ENCODE data around the gene HSPB3. TPM values are rescaled to one million over a fixed set of nuclear protein-coding genes. Genes with fewer than 3 reads are reported as not detected.

HSPB3 gene
- polyA plus RNA-seq, 4 donors = 0.13 to 2.7 (median 0.55) TPM; not detected in 1

GRCh38 chr5:54460181-54460919, 4.9 kb downstream of the HSPB3 start:
- Histone ChIP-seq H3K9me3 (ENCODE audit: control insufficient read depth in 2 of 2, insufficient read depth in 1 of 2, low read depth in 1 of 2, low read length in 1 of 2) (no peaks in the 10 kb centered on the region), H3K4me1 (ENCODE audit: control insufficient read depth in 3 of 3, insufficient read depth in 2 of 3, low read depth in 1 of 3, low read length in 2 of 3) (peaks cover 0 to 4% (median 3%) of the 10 kb centered on the region in 3 donors), H3K27ac (ENCODE audit: low read depth in 1 of 3, low read length in 2 of 3) (no peak overlapping the region), H3K27me3 (ENCODE audit: control insufficient read depth in 3 of 3, insufficient read depth in 3 of 3, low read length in 3 of 3) (no peaks in the 10 kb centered on the region), H3K4me3 (ENCODE audit: low read depth in 1 of 3, low read length in 3 of 3) (no peak overlapping the region), H3K36me3 (ENCODE audit: control insufficient read depth in 3 of 3, insufficient read depth in 2 of 3, low read depth in 1 of 3, low read length in 3 of 3) (no peaks in the 10 kb centered on the region)
- 85 to 90% (median 86%) methylated on average over 3 of the region's 3 CpGs for WGBS, 3 donors
- no peak for FAIRE-seq
- no peak for DNase-seq

GRCh38 chr5:54462281-54462680, 6.8 kb downstream of the HSPB3 start:
- Histone ChIP-seq H3K9me3 (ENCODE audit: control insufficient read depth in 2 of 2, insufficient read depth in 1 of 2, low read depth in 1 of 2, low read length in 1 of 2) (no peaks in the 10 kb centered on the region), H3K4me3 (ENCODE audit: low read depth in 1 of 3, low read length in 3 of 3) (no peak overlapping the region), H3K27me3 (ENCODE audit: control insufficient read depth in 3 of 3, insufficient read depth in 3 of 3, low read length in 3 of 3) (no peaks in the 10 kb centered on the region), H3K36me3 (ENCODE audit: control insufficient read depth in 3 of 3, insufficient read depth in 2 of 3, low read depth in 1 of 3, low read length in 3 of 3) (no peaks in the 10 kb centered on the region), H3K27ac (ENCODE audit: low read depth in 1 of 3, low read length in 2 of 3) (no peak overlapping the region), H3K4me1 (ENCODE audit: control insufficient read depth in 3 of 3, insufficient read depth in 2 of 3, low read depth in 1 of 3, low read length in 2 of 3) (no peaks in the 10 kb centered on the region)
- WGBS, 3 donors = 66 to 71% (median 68%) methylated on average over 5 of the region's 5 CpGs
- DNase-seq (no peak), FAIRE-seq (no peak)

- Histone ChIP-seq H3K4me3 (ENCODE audit: low read depth in 1 of 3, low read length in 3 of 3) (no peak overlapping the region), H3K4me1 (ENCODE audit: control insufficient read depth in 3 of 3, insufficient read depth in 2 of 3, low read depth in 1 of 3, low read length in 2 of 3) (no peaks in the 10 kb centered on the region), H3K27ac (ENCODE audit: low read depth in 1 of 3, low read length in 2 of 3) (no peak overlapping the region), H3K27me3 (ENCODE audit: control insufficient read depth in 3 of 3, insufficient read depth in 3 of 3, low read length in 3 of 3) (no peaks in the 10 kb centered on the region), H3K36me3 (ENCODE audit: control insufficient read depth in 3 of 3, insufficient read depth in 2 of 3, low read depth in 1 of 3, low read length in 3 of 3) (no peaks in the 10 kb centered on the region), H3K9me3 (ENCODE audit: control insufficient read depth in 2 of 2, insufficient read depth in 1 of 2, low read depth in 1 of 2, low read length in 1 of 2) (no peaks in the 10 kb centered on the region)
- no peak for DNase-seq
- 77 to 90% (median 86%) methylated on average over 4 of the region's 4 CpGs for WGBS, 3 donors
- FAIRE-seq = no peak
These were observed 8.2 kb downstream of the HSPB3 start for GRCh38 chr5:54463713-54464112.

- Histone ChIP-seq H3K27me3 (ENCODE audit: control insufficient read depth in 3 of 3, insufficient read depth in 3 of 3, low read length in 3 of 3) (no peaks in the 10 kb centered on the region), H3K27ac (ENCODE audit: low read depth in 1 of 3, low read length in 2 of 3) (peak overlapping the region in 1 of 3 donors; percentile 45), H3K36me3 (ENCODE audit: control insufficient read depth in 3 of 3, insufficient read depth in 2 of 3, low read depth in 1 of 3, low read length in 3 of 3) (no peaks in the 10 kb centered on the region), H3K9me3 (ENCODE audit: control insufficient read depth in 2 of 2, insufficient read depth in 1 of 2, low read depth in 1 of 2, low read length in 1 of 2) (no peaks in the 10 kb centered on the region), H3K4me3 (ENCODE audit: low read depth in 1 of 3, low read length in 3 of 3) (no peak overlapping the region), H3K4me1 (ENCODE audit: control insufficient read depth in 3 of 3, insufficient read depth in 2 of 3, low read depth in 1 of 3, low read length in 2 of 3) (no peaks in the 10 kb centered on the region)
- WGBS, 3 donors = 6 to 15% (median 8%) methylated on average over 2 of the region's 2 CpGs
- FAIRE-seq = no peak
- DNase-seq = peak; percentile 14 to 21
These were observed 14.1 kb downstream of the HSPB3 start for GRCh38 chr5:54469622-54470021.

GRCh38 chr5:54470128-54470527, 14.6 kb downstream of the HSPB3 start:
- WGBS, 3 donors = 51 to 68% (median 55%) methylated on average over 2 of the region's 2 CpGs
- H3K27me3 ChIP-seq (ENCODE audit: control insufficient read depth in 3 of 3, insufficient read depth in 3 of 3, low read length in 3 of 3) = no peaks in the 10 kb centered on the region
- no peaks in the 10 kb centered on the region for H3K9me3 ChIP-seq (ENCODE audit: control insufficient read depth in 2 of 2, insufficient read depth in 1 of 2, low read depth in 1 of 2, low read length in 1 of 2)
- DNase-seq (no peak), FAIRE-seq (no peak)
- no peak overlapping the region for H3K4me3 ChIP-seq (ENCODE audit: low read depth in 1 of 3, low read length in 3 of 3)
- H3K36me3 ChIP-seq (ENCODE audit: control insufficient read depth in 3 of 3, insufficient read depth in 2 of 3, low read depth in 1 of 3, low read length in 3 of 3) = no peaks in the 10 kb centered on the region
- H3K27ac ChIP-seq (ENCODE audit: low read depth in 1 of 3, low read length in 2 of 3) = no peak overlapping the region
- H3K4me1 ChIP-seq (ENCODE audit: control insufficient read depth in 3 of 3, insufficient read depth in 2 of 3, low read depth in 1 of 3, low read length in 2 of 3) = no peaks in the 10 kb centered on the region

GRCh38 chr5:54470677-54471076, 15.2 kb downstream of the HSPB3 start:
- whole genome bisulfite sequencing, 3 donors = 9 to 33% (median 25%) methylated on average over 1 of the region's 1 CpG
- no peaks in the 10 kb centered on the region for H3K4me1 ChIP-seq (ENCODE audit: control insufficient read depth in 3 of 3, insufficient read depth in 2 of 3, low read depth in 1 of 3, low read length in 2 of 3)
- no peak overlapping the region for H3K4me3 ChIP-seq (ENCODE audit: low read depth in 1 of 3, low read length in 3 of 3)
- no peaks in the 10 kb centered on the region for H3K27me3 ChIP-seq (ENCODE audit: control insufficient read depth in 3 of 3, insufficient read depth in 3 of 3, low read length in 3 of 3)
- FAIRE-seq (no peak), DNase-seq (no peak)
- no peaks in the 10 kb centered on the region for H3K9me3 ChIP-seq (ENCODE audit: control insufficient read depth in 2 of 2, insufficient read depth in 1 of 2, low read depth in 1 of 2, low read length in 1 of 2)
- no peaks in the 10 kb centered on the region for H3K36me3 ChIP-seq (ENCODE audit: control insufficient read depth in 3 of 3, insufficient read depth in 2 of 3, low read depth in 1 of 3, low read length in 3 of 3)
- no peak overlapping the region for H3K27ac ChIP-seq (ENCODE audit: low read depth in 1 of 3, low read length in 2 of 3)

GRCh38 chr5:54471398-54471797, 15.9 kb downstream of the HSPB3 start:
- no peaks in the 10 kb centered on the region for H3K27me3 ChIP-seq (ENCODE audit: control insufficient read depth in 3 of 3, insufficient read depth in 3 of 3, low read length in 3 of 3)
- H3K4me1 ChIP-seq (ENCODE audit: control insufficient read depth in 3 of 3, insufficient read depth in 2 of 3, low read depth in 1 of 3, low read length in 2 of 3) = no peaks in the 10 kb centered on the region
- H3K4me3 ChIP-seq (ENCODE audit: low read depth in 1 of 3, low read length in 3 of 3) = no peak overlapping the region
- DNase-seq (no peak), FAIRE-seq (no peak)
- H3K9me3 ChIP-seq (ENCODE audit: control insufficient read depth in 2 of 2, insufficient read depth in 1 of 2, low read depth in 1 of 2, low read length in 1 of 2) = no peaks in the 10 kb centered on the region
- 46 to 57% (median 54%) methylated on average over 3 of the region's 3 CpGs for WGBS, 3 donors
- H3K27ac ChIP-seq (ENCODE audit: low read depth in 1 of 3, low read length in 2 of 3) = no peak overlapping the region
- no peaks in the 10 kb centered on the region for H3K36me3 ChIP-seq (ENCODE audit: control insufficient read depth in 3 of 3, insufficient read depth in 2 of 3, low read depth in 1 of 3, low read length in 3 of 3)

- Histone ChIP-seq H3K4me1 (ENCODE audit: control insufficient read depth in 3 of 3, insufficient read depth in 2 of 3, low read depth in 1 of 3, low read length in 2 of 3) (no peaks in the 10 kb centered on the region), H3K27ac (ENCODE audit: low read depth in 1 of 3, low read length in 2 of 3) (no peak overlapping the region), H3K36me3 (ENCODE audit: control insufficient read depth in 3 of 3, insufficient read depth in 2 of 3, low read depth in 1 of 3, low read length in 3 of 3) (no peaks in the 10 kb centered on the region), H3K9me3 (ENCODE audit: control insufficient read depth in 2 of 2, insufficient read depth in 1 of 2, low read depth in 1 of 2, low read length in 1 of 2) (no peaks in the 10 kb centered on the region), H3K27me3 (ENCODE audit: control insufficient read depth in 3 of 3, insufficient read depth in 3 of 3, low read length in 3 of 3) (peaks cover 0 to 3% (median 0%) of the 10 kb centered on the region in 3 donors), H3K4me3 (ENCODE audit: low read depth in 1 of 3, low read length in 3 of 3) (no peak overlapping the region)
- no peak for DNase-seq
- no peak for FAIRE-seq
- 65 to 72% (median 71%) methylated on average over 2 of the region's 2 CpGs for WGBS, 3 donors
These were observed 21.2 kb downstream of the HSPB3 start for GRCh38 chr5:54476682-54477081.
